Nephron (organoid): ENCODE data around the gene PRSS33.
A peak's percentile ranks its signal among the peaks of the same experiment; 100 is the strongest.

Experiments used
- H3K27ac Mint-ChIP-seq, 3 experiments: 2 replicates each; pipeline ENCODE4 v1.8.0; 2020; ENCODE audit warnings: mixed read lengths in 3 of 3, mild to moderate bottlenecking in 2 of 3, moderate library complexity in 1 of 3
- H3K27me3 Mint-ChIP-seq: 2 replicates; pipeline ENCODE4 v1.8.0; 2021; ENCODE audit warnings: low read depth, mild to moderate bottlenecking, moderate library complexity, mixed read lengths
- H3K36me3 Mint-ChIP-seq: 2 replicates; pipeline ENCODE4 v1.8.0; 2020; ENCODE audit warnings: low read depth, mixed read lengths
- H3K4me1 Mint-ChIP-seq: 2 replicates; pipeline ENCODE4 v1.8.0; 2020; ENCODE audit warnings: mixed read lengths
- H3K4me3 Mint-ChIP-seq, 3 experiments: 2 replicates each; pipeline ENCODE4 v1.8.0; 2020; ENCODE audit warnings: mild to moderate bottlenecking in 3 of 3, mixed read lengths in 3 of 3, moderate library complexity in 2 of 3
- H3K9me3 Mint-ChIP-seq: 2 replicates; pipeline ENCODE4 v1.8.0; 2020; ENCODE audit warnings: mixed read lengths
- CTCF ChIP-seq, 3 experiments: fragments of 200-600 bp; sonication (generic); IDR thresholded peaks; one replicate each; pipeline ENCODE4 v1.5.0; 2021; ENCODE audit warnings: antibody characterized with exemption in 3 of 3; ENCODE audit not compliant: unreplicated experiment in 3 of 3

PRSS33 gene

GRCh38 chr16:2767140-2767731 is 20.1 kb downstream of the PRSS33 start:
- H3K9me3 Mint-ChIP-seq: peaks cover 21% of the 10 kb centered on the region
- no peak overlapping the region for H3K27ac Mint-ChIP-seq

GRCh38 chr16:2766430-2767139 is 20.8 kb downstream of the PRSS33 start:
- Mint-ChIP-seq H3K27me3 (no peaks in the 10 kb centered on the region), H3K36me3 (peaks cover 96% of the 10 kb centered on the region), H3K4me1 (peaks cover 15% of the 10 kb centered on the region), H3K27ac (peak overlapping the region in 1 of 3 experiments; percentile 60), H3K4me3 (no peak overlapping the region), H3K9me3 (peaks cover 26% of the 10 kb centered on the region)
- TF ChIP-seq CTCF (IDR thresholded peaks at IDR 0.05; ENCODE audit: unreplicated experiment in 3 of 3): no peak

More at GRCh38 chr16:2767140-2767731, 20.1 kb downstream of the PRSS33 start:
- Mint-ChIP-seq H3K27me3 (no peaks in the 10 kb centered on the region), H3K4me1 (peaks cover 18% of the 10 kb centered on the region), H3K36me3 (peaks cover 96% of the 10 kb centered on the region), H3K4me3 (no peak overlapping the region)
- TF ChIP-seq CTCF (IDR thresholded peaks at IDR 0.05; ENCODE audit: unreplicated experiment in 3 of 3): no peak

- H3K9me3 Mint-ChIP-seq: peaks cover 32% of the 10 kb centered on the region
- no peak overlapping the region for H3K4me3 Mint-ChIP-seq
- peaks cover 8% of the 10 kb centered on the region for H3K4me1 Mint-ChIP-seq
- no peak overlapping the region for H3K27ac Mint-ChIP-seq
- H3K36me3 Mint-ChIP-seq: peaks cover 96% of the 10 kb centered on the region
- TF ChIP-seq CTCF (IDR thresholded peaks at IDR 0.05; ENCODE audit: unreplicated experiment in 3 of 3): no peak
- no peaks in the 10 kb centered on the region for H3K27me3 Mint-ChIP-seq
Observed at GRCh38 chr16:2765462-2766404, 21.6 kb downstream of the PRSS33 start.

- H3K27ac Mint-ChIP-seq: no peak overlapping the region
- H3K27me3 Mint-ChIP-seq: no peaks in the 10 kb centered on the region
- no peak overlapping the region for H3K4me3 Mint-ChIP-seq
- peaks cover 35% of the 10 kb centered on the region for H3K9me3 Mint-ChIP-seq
- no peak for TF ChIP-seq CTCF (IDR thresholded peaks at IDR 0.05; ENCODE audit: unreplicated experiment in 3 of 3)
- peaks cover 6% of the 10 kb centered on the region for H3K4me1 Mint-ChIP-seq
- H3K36me3 Mint-ChIP-seq: peaks cover 100% of the 10 kb centered on the region
Observed at GRCh38 chr16:2764718-2765117, 22.6 kb downstream of the PRSS33 start.

GRCh38 chr16:2763173-2763572 is 24.2 kb downstream of the PRSS33 start:
- H3K9me3 Mint-ChIP-seq: peaks cover 40% of the 10 kb centered on the region
- no peak for TF ChIP-seq CTCF (IDR thresholded peaks at IDR 0.05; ENCODE audit: unreplicated experiment in 3 of 3)
- peaks cover 100% of the 10 kb centered on the region for H3K36me3 Mint-ChIP-seq
- H3K27me3 Mint-ChIP-seq: no peaks in the 10 kb centered on the region
- H3K4me3 Mint-ChIP-seq: no peak overlapping the region
- H3K27ac Mint-ChIP-seq: no peak overlapping the region
- no peaks in the 10 kb centered on the region for H3K4me1 Mint-ChIP-seq
